Colonic mucosa (tissue), 4 donors: ENCODE data around the gene RLN2. TPM values are rescaled to one million over a fixed set of nuclear protein-coding genes. Genes with fewer than 3 reads are reported as not detected.

ENCODE experiments used
- DNase-seq: peaks from one replicate; pipeline ENCODE4 v3.0.0-alpha.2; 2020
- H3K27ac ChIP-seq: fragments of 200-600 bp; one replicate; pipeline ENCODE4 v1.8.0; 2021
- H3K27me3 ChIP-seq: fragments of 200-600 bp; one replicate; pipeline ENCODE4 v1.8.0; 2021
- H3K36me3 ChIP-seq: fragments of 200-600 bp; one replicate; pipeline ENCODE4 v1.8.0; 2021
- H3K4me1 ChIP-seq: fragments of 200-600 bp; one replicate; pipeline ENCODE4 v1.8.0; 2021; ENCODE audit warnings: mild to moderate bottlenecking
- H3K4me3 ChIP-seq: fragments of 200-600 bp; one replicate; pipeline ENCODE4 v1.8.0; 2021
- H3K9ac ChIP-seq, 2 donors: one replicate each; pipeline ENCODE4 v1.7.0; 2013; ENCODE audit warnings: control low read depth in 2 of 2, low read depth in 2 of 2, low read length in 2 of 2
- H3K9me3 ChIP-seq: fragments of 200-600 bp; one replicate; pipeline ENCODE4 v1.8.0; 2021
- intact Hi-C: fragments of 100-400 bp; cut with DNase I; formaldehyde crosslinking; loops from one replicate; pipeline ENCODE4 v1.14.1; 2022
- total RNA-seq, 2 donors: library from RNA; stranded (reverse); fragmentation: NEBNext Ultra II Directional in 1 of 2; extraction: Animal tissue kit (Norgen Biotek cat#: 25700) in 1 of 2; gene quantifications; one replicate each; pipeline ENCODE4 v1.2.1, GENCODE V29; 2021
- TF ChIP-seq, protein P1 (sequence below): fragments of 200-600 bp; IDR thresholded peaks from one replicate; pipeline ENCODE4 v1.8.0; 2022; ENCODE audit warnings: antibody characterized with exemption, mild to moderate bottlenecking
- donor health status: healthy.
- donor health status: DM: no; HTN: no; CAD: no.
- donor health status: DM: no; HTN: no; CAD: no.

Gene RLN2
- total RNA-seq, 2 donors from 2014 or later, result 0.48 to 0.74 TPM

- Histone ChIP-seq H3K9ac (no peak overlapping the region), H3K27ac (no peak overlapping the region), H3K4me1 (no peaks in the 10 kb centered on the region), H3K4me3 (no peak overlapping the region), H3K9me3 (no peaks in the 10 kb centered on the region), H3K27me3 (no peaks in the 10 kb centered on the region), H3K36me3 (no peaks in the 10 kb centered on the region)
- TF ChIP-seq, protein P1, sequence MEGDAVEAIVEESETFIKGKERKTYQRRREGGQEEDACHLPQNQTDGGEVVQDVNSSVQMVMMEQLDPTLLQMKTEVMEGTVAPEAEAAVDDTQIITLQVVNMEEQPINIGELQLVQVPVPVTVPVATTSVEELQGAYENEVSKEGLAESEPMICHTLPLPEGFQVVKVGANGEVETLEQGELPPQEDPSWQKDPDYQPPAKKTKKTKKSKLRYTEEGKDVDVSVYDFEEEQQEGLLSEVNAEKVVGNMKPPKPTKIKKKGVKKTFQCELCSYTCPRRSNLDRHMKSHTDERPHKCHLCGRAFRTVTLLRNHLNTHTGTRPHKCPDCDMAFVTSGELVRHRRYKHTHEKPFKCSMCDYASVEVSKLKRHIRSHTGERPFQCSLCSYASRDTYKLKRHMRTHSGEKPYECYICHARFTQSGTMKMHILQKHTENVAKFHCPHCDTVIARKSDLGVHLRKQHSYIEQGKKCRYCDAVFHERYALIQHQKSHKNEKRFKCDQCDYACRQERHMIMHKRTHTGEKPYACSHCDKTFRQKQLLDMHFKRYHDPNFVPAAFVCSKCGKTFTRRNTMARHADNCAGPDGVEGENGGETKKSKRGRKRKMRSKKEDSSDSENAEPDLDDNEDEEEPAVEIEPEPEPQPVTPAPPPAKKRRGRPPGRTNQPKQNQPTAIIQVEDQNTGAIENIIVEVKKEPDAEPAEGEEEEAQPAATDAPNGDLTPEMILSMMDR, result no peak
- DNase-seq, result no peak
- intact Hi-C loops, result no loop called here
Observed at GRCh38 chr9:5263351-5264218, 40.9 kb downstream of the RLN2 start.

Other genes starting within 250 kb of the RLN2 start
- gene INSL6, start 119.1 kb downstream of the RLN2 start, total RNA-seq, result not detected
- not detected for gene INSL4, start 73.3 kb downstream of the RLN2 start, total RNA-seq
- gene RLN1, start 35.2 kb upstream of the RLN2 start, total RNA-seq, result under 1 TPM; 0.48 to 0.59 TPM
- gene PLGRKT, start 133.2 kb upstream of the RLN2 start, total RNA-seq, result 10 to 100 TPM; 55.9 to 56.2 TPM
- gene CD274, start 145.8 kb upstream of the RLN2 start, total RNA-seq, result 1 to 10 TPM; 1.6 to 2.0 TPM
- gene PDCD1LG2, start 205.8 kb upstream of the RLN2 start, total RNA-seq, result 1 to 10 TPM in 1 of 2 donors, under 1 TPM in 1; 0.15 to 1.0 TPM